GM23338 (cell line): ENCODE measurements around the gene SRRD. TPM values are rescaled to one million over a fixed set of nuclear protein-coding genes. Genes with fewer than 3 reads are reported as not detected.

Experiments used
- ATAC-seq: fragments of 200-7000 bp; cut with Tn5 transposase; 3 replicates; pipeline ENCODE4 v1.9.1; 2020
- DNase-seq: peaks from one replicate; pipeline ENCODE4 v3.0.0-alpha.2; 2015; ENCODE audit warnings: low spot score
- H2AFZ ChIP-seq: fragments of 200-600 bp; sonication (generic); 2 replicates; pipeline ENCODE4 v1.8.0; 2016; ENCODE audit warnings: antibody characterized with exemption, mild to moderate bottlenecking, moderate library complexity
- H3F3A ChIP-seq: fragments of 200-600 bp; sonication (generic); replicated peaks from 2 replicates; pipeline ENCODE4 v1.8.0; 2017; ENCODE audit warnings: antibody characterized with exemption, mixed run types, low read depth
- H3K27ac ChIP-seq: fragments of 200-600 bp; sonication (generic); 2 replicates; pipeline ENCODE4 v1.6.1; 2016; ENCODE audit warnings: low read depth
- H3K27me3 ChIP-seq: fragments of 200-600 bp; sonication (generic); 2 replicates; pipeline ENCODE4 v1.8.0; 2016; ENCODE audit warnings: mild to moderate bottlenecking, mixed run types, moderate library complexity; ENCODE audit not compliant: insufficient read depth
- H3K36me3 ChIP-seq: fragments of 200-600 bp; sonication (generic); 2 replicates; pipeline ENCODE4 v1.8.0; 2016; ENCODE audit warnings: mild to moderate bottlenecking; ENCODE audit not compliant: insufficient read depth
- H3K4me1 ChIP-seq: fragments of 200-600 bp; sonication (generic); 2 replicates; pipeline ENCODE4 v1.8.0; 2016; ENCODE audit warnings: mild to moderate bottlenecking, moderate library complexity; ENCODE audit not compliant: insufficient read depth
- H3K4me2 ChIP-seq: fragments of 200-600 bp; sonication (generic); 2 replicates; pipeline ENCODE4 v1.7.1; 2017; ENCODE audit warnings: mixed run types
- H3K4me3 ChIP-seq: fragments of 200-600 bp; sonication (generic); 2 replicates; pipeline ENCODE4 v1.6.1; 2016; ENCODE audit warnings: mixed run types
- H3K79me2 ChIP-seq: fragments of 200-600 bp; sonication (generic); replicated peaks from 2 replicates; pipeline ENCODE4 v1.8.0; 2017; ENCODE audit warnings: mild to moderate bottlenecking; ENCODE audit not compliant: insufficient read depth
- H3K9me2 ChIP-seq: fragments of 200-600 bp; sonication (generic); 2 replicates; pipeline ENCODE4 v1.8.0; 2017; ENCODE audit not compliant: insufficient read depth
- H4K20me1 ChIP-seq: fragments of 200-600 bp; sonication (generic); replicated peaks from 2 replicates; pipeline ENCODE4 v1.8.0; 2017; ENCODE audit warnings: mild to moderate bottlenecking; ENCODE audit not compliant: insufficient read depth
- H3K27ac Mint-ChIP-seq: 2 replicates; pipeline ENCODE4 v1.8.0; 2020; ENCODE audit warnings: inconsistent platforms, mild to moderate bottlenecking, moderate library complexity, mixed read lengths
- H3K27me3 Mint-ChIP-seq: 3 replicates; pipeline ENCODE4 v1.8.0; 2022; ENCODE audit warnings: low read depth, mild to moderate bottlenecking, moderate library complexity, mixed read lengths, inconsistent platforms; ENCODE audit not compliant: insufficient read depth, poor library complexity
- H3K36me3 Mint-ChIP-seq: 3 replicates; pipeline ENCODE4 v1.8.0; 2021; ENCODE audit warnings: low read depth, mild to moderate bottlenecking, inconsistent platforms, moderate library complexity, mixed read lengths
- H3K4me1 Mint-ChIP-seq: 3 replicates; pipeline ENCODE4 v1.8.0; 2020; ENCODE audit warnings: mild to moderate bottlenecking, inconsistent platforms, mixed read lengths
- H3K4me3 Mint-ChIP-seq: 3 replicates; pipeline ENCODE4 v1.8.0; 2021; ENCODE audit warnings: moderate library complexity, mild to moderate bottlenecking, inconsistent platforms, mixed read lengths
- H3K9me3 Mint-ChIP-seq: 3 replicates; pipeline ENCODE4 v1.8.0; 2020; ENCODE audit warnings: moderate library complexity, mild to moderate bottlenecking, inconsistent platforms, mixed read lengths
- EZH2phosphoT487 ChIP-seq: fragments of 200-600 bp; sonication (generic); IDR thresholded peaks from one replicate; pipeline ENCODE4 v1.8.1; 2018; ENCODE audit warnings: antibody characterized with exemption; ENCODE audit not compliant: unreplicated experiment
- NANOG ChIP-seq: IDR thresholded peaks from 2 replicates; pipeline ENCODE4 v1.6.1; 2016; ENCODE audit warnings: antibody characterized with exemption, borderline replicate concordance
- ZNF331 ChIP-seq: fragments of 250-450 bp; sonication (Bioruptor Pico); IDR thresholded peaks from 2 replicates; pipeline ENCODE4 v1.5.0; 2020; ENCODE audit warnings: low read depth, mild to moderate bottlenecking, moderate library complexity
- polyA plus RNA-seq: library from polyadenylated mRNA; unstranded; fragments of >200 nt; fragmentation: Nextera tagmentation; extraction: Ambion mirVana; gene quantifications from 2 replicates; pipeline ENCODE4 v1.2.1, GENCODE V29; 2016
- total RNA-seq: library from RNA; depleted of rRNA; stranded (reverse); fragments of >200 nt; shearing (Covaris generic); gene quantifications from 2 replicates; pipeline ENCODE4 v1.2.3, GENCODE V29; 2014
- TF ChIP-seq, protein P1 (sequence below): fragments of 250-450 bp; sonication (Bioruptor Pico); IDR thresholded peaks from 2 replicates; pipeline ENCODE4 v1.5.0; 2020; ENCODE audit warnings: mild to moderate bottlenecking, moderate library complexity
- TF ChIP-seq, protein P2 (sequence below), 2 experiments: fragments of 200-600 bp in 1 of 2; sonication (generic) in 1 of 2; conservative IDR thresholded peaks; 2 replicates each; pipeline versions ENCODE4 v1.5.1 to v1.6.1; 2016 to 2017; ENCODE audit warnings: antibody characterized with exemption in 2 of 2, low read depth in 2 of 2, mild to moderate bottlenecking in 2 of 2, moderate library complexity in 1 of 2

Gene SRRD
- total and polyA plus RNA-seq, 2 experiments from 2014 or later: 17.8 to 23.2 TPM

DNA sequence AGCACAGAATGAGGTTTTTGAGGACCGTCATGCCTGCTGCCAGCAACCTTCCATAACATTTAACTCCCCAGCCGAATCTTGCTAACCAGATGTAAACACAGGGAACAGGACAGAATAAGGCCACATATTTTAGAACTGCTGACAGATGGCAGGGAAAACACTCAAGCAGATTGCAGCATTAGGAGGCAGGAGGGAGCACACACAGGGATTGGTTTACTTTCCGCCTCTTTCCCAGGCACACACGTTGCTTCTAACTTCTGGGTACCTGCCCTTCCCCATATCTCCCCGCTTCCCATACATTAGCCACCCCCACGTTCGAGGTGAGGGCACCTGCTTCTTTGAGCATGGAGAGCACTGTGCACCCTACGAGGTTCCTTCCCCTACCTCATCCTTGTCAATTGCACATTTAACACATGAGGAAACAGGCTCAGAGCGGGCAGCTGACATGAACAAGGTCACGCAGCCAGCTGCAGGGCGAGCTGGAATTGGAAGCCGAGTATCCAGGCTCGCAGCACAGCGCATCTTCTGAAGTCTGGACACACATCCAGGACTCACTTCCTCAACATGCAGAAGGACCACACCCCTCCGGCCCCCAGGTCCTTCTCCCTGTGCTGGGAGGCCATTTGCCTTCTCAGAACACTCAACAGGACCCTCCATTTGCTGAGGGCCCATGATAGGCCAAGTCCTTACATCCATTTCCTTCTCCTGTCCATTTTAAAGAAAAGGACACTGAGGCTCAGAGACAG lies 35.9 kb upstream of the SRRD start:
- Mint-ChIP-seq H3K4me1 (peaks cover 5% of the 10 kb centered on the region; the same call in 1 of the 3 replicates), H3K27me3 (peaks cover 12% of the 10 kb centered on the region), H3K4me3 (no peak overlapping the region), H3K9me3 (no peaks in the 10 kb centered on the region), H3K27ac (no peak overlapping the region), H3K36me3 (peaks cover 21% of the 10 kb centered on the region)
- no peak for ATAC-seq
- H3K4me2 ChIP-seq: no peak overlapping the region
- H2AFZ ChIP-seq: no peak overlapping the region
- TF ChIP-seq EZH2phosphoT487 (no peak), NANOG (no peak), ZNF331 (CRISPR knock-in tag) (no peak)
- TF ChIP-seq, protein P1, sequence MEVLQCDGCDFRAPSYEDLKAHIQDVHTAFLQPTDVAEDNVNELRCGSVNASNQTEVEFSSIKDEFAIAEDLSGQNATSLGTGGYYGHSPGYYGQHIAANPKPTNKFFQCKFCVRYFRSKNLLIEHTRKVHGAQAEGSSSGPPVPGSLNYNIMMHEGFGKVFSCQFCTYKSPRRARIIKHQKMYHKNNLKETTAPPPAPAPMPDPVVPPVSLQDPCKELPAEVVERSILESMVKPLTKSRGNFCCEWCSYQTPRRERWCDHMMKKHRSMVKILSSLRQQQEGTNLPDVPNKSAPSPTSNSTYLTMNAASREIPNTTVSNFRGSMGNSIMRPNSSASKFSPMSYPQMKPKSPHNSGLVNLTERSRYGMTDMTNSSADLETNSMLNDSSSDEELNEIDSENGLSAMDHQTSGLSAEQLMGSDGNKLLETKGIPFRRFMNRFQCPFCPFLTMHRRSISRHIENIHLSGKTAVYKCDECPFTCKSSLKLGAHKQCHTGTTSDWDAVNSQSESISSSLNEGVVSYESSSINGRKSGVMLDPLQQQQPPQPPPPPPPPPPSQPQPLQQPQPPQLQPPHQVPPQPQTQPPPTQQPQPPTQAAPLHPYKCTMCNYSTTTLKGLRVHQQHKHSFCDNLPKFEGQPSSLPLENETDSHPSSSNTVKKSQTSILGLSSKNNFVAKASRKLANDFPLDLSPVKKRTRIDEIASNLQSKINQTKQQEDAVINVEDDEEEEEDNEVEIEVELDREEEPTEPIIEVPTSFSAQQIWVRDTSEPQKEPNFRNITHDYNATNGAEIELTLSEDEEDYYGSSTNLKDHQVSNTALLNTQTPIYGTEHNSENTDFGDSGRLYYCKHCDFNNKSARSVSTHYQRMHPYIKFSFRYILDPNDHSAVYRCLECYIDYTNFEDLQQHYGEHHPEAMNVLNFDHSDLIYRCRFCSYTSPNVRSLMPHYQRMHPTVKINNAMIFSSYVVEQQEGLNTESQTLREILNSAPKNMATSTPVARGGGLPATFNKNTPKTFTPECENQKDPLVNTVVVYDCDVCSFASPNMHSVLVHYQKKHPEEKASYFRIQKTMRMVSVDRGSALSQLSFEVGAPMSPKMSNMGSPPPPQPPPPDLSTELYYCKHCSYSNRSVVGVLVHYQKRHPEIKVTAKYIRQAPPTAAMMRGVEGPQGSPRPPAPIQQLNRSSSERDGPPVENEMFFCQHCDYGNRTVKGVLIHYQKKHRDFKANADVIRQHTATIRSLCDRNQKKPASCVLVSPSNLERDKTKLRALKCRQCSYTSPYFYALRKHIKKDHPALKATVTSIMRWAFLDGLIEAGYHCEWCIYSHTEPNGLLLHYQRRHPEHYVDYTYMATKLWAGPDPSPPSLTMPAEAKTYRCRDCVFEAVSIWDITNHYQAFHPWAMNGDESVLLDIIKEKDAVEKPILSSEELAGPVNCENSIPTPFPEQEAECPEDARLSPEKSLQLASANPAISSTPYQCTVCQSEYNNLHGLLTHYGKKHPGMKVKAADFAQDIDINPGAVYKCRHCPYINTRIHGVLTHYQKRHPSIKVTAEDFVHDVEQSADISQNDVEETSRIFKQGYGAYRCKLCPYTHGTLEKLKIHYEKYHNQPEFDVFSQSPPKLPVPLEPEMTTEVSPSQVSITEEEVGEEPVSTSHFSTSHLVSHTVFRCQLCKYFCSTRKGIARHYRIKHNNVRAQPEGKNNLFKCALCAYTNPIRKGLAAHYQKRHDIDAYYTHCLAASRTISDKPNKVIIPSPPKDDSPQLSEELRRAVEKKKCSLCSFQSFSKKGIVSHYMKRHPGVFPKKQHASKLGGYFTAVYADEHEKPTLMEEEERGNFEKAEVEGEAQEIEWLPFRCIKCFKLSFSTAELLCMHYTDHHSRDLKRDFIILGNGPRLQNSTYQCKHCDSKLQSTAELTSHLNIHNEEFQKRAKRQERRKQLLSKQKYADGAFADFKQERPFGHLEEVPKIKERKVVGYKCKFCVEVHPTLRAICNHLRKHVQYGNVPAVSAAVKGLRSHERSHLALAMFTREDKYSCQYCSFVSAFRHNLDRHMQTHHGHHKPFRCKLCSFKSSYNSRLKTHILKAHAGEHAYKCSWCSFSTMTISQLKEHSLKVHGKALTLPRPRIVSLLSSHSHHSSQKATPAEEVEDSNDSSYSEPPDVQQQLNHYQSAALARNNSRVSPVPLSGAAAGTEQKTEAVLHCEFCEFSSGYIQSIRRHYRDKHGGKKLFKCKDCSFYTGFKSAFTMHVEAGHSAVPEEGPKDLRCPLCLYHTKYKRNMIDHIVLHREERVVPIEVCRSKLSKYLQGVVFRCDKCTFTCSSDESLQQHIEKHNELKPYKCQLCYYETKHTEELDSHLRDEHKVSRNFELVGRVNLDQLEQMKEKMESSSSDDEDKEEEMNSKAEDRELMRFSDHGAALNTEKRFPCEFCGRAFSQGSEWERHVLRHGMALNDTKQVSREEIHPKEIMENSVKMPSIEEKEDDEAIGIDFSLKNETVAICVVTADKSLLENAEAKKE (CRISPR knock-in tag): no peak
- TF ChIP-seq, protein P2, sequence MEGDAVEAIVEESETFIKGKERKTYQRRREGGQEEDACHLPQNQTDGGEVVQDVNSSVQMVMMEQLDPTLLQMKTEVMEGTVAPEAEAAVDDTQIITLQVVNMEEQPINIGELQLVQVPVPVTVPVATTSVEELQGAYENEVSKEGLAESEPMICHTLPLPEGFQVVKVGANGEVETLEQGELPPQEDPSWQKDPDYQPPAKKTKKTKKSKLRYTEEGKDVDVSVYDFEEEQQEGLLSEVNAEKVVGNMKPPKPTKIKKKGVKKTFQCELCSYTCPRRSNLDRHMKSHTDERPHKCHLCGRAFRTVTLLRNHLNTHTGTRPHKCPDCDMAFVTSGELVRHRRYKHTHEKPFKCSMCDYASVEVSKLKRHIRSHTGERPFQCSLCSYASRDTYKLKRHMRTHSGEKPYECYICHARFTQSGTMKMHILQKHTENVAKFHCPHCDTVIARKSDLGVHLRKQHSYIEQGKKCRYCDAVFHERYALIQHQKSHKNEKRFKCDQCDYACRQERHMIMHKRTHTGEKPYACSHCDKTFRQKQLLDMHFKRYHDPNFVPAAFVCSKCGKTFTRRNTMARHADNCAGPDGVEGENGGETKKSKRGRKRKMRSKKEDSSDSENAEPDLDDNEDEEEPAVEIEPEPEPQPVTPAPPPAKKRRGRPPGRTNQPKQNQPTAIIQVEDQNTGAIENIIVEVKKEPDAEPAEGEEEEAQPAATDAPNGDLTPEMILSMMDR (conservative IDR thresholded peaks at IDR 0.05; ENCODE audit: low read depth in 2 of 2): no peak
- H3K36me3 ChIP-seq: no peaks in the 10 kb centered on the region; the same call in 1 of the 2 replicates
- H3K79me2 ChIP-seq: no peaks in the 10 kb centered on the region
- no peaks in the 10 kb centered on the region for H3K9me2 ChIP-seq
- H3K27ac ChIP-seq: no peak overlapping the region
- no peaks in the 10 kb centered on the region; the same call in 1 of the 2 replicates for H4K20me1 ChIP-seq
- DNase-seq: no peak
- H3F3A ChIP-seq: no peaks in the 10 kb centered on the region
- H3K27me3 ChIP-seq: no peaks in the 10 kb centered on the region
- H3K4me3 ChIP-seq: no peak overlapping the region
- no peaks in the 10 kb centered on the region for H3K4me1 ChIP-seq
